DOHH2 (cell line): Measurements from ENCODE around the gene ZNF780A.

Experiments
- EZH2phosphoT487 ChIP-seq: fragments of 200-600 bp; sonication (generic); IDR thresholded peaks from 2 replicates; pipeline ENCODE4 v1.6.1; 2017; ENCODE audit warnings: borderline replicate concordance, mild to moderate bottlenecking, antibody characterized with exemption, low read length, moderate library complexity, mixed read lengths
- TF ChIP-seq, protein P1 (sequence below): fragments of 200-600 bp; sonication (generic); IDR thresholded peaks from one replicate; pipeline ENCODE4 v1.5.1; 2014; ENCODE audit warnings: antibody characterized with exemption, mild to moderate bottlenecking, low read depth, low read length; ENCODE audit not compliant: poor library complexity, severe bottlenecking

DNA sequence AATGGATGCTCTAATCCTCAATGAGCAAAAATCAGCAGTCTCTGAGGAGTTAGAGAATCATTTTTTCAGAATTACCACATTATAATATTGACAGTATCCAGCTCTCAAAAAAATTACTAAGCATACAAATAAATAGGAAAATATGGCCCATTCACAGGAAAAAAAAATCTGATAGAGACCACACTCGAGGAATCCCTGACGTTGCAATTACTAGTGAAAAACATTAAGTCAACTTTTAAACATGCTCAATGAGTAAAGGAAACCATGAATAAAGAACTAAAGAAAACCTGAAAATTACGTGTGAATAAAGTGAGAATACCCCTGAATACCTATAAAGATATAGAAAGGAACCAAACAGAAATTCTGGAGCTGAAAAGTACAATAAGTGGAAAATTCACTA lies 38.7 kb upstream of the ZNF780A start:
- TF ChIP-seq, protein P1, sequence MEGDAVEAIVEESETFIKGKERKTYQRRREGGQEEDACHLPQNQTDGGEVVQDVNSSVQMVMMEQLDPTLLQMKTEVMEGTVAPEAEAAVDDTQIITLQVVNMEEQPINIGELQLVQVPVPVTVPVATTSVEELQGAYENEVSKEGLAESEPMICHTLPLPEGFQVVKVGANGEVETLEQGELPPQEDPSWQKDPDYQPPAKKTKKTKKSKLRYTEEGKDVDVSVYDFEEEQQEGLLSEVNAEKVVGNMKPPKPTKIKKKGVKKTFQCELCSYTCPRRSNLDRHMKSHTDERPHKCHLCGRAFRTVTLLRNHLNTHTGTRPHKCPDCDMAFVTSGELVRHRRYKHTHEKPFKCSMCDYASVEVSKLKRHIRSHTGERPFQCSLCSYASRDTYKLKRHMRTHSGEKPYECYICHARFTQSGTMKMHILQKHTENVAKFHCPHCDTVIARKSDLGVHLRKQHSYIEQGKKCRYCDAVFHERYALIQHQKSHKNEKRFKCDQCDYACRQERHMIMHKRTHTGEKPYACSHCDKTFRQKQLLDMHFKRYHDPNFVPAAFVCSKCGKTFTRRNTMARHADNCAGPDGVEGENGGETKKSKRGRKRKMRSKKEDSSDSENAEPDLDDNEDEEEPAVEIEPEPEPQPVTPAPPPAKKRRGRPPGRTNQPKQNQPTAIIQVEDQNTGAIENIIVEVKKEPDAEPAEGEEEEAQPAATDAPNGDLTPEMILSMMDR, result no peak
- no peak for TF ChIP-seq EZH2phosphoT487
